Stimulated activated CD8-positive, alpha-beta memory T cell treated with anti-CD3 and anti-CD28 coated beads, Interleukin-4, amount 100 ng/mL, for 48 hours (primary cell): ENCODE measurements around the gene CRB3.
"Not testable (repeated sequence)": the region's sequence is repeated elsewhere in the genome, so short reads cannot be mapped to it uniquely, and the experiment has no call there.

Source experiments
- DNase-seq: peaks from one replicate; pipeline ENCODE4 v3.0.0-alpha.2; 2020

CRB3 gene, protein sequence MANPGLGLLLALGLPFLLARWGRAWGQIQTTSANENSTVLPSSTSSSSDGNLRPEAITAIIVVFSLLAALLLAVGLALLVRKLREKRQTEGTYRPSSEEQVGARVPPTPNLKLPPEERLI

DNA sequence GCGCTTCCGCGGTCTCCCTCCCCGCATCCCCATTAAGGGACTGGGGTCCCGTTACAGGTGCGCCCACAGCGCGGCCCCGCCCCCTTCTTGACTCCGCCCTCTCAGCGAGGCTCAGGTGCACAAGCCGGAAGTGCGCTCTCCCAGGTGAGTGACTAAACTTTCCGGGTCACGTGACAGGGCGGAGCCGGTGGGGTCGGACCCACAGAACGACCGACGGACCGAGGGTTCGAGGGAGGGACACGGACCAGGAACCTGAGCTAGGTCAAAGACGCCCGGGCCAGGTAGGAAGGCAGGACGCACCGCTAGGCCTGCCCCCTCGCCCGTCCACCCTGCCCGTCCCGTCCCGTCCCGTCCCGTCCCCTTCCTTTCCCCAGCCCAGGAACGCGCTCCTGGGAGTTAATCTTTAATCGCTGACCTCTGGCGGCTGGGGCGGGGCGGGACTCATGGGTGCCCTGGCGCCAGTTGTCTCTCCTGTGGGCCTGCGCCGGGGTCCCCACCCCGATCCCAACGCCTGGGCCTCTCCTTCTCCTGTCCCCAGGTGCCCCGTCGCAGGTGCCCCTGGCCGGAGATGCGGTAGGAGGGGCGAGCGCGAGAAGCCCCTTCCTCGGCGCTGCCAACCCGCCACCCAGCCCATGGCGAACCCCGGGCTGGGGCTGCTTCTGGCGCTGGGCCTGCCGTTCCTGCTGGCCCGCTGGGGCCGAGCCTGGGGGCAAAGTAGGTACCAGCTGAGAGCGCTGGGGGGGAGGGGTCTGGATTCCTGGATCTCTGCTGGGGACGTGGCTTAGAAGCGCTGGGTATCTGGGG lies at the start of gene CRB3:
Gene CRB3, plus strand, starts transcription at position 202 of the 804 bp plus-strand sequence. Its CDS starts 431 bp downstream, at position 633.
- DNase-seq = peak; percentile 50

DNA sequence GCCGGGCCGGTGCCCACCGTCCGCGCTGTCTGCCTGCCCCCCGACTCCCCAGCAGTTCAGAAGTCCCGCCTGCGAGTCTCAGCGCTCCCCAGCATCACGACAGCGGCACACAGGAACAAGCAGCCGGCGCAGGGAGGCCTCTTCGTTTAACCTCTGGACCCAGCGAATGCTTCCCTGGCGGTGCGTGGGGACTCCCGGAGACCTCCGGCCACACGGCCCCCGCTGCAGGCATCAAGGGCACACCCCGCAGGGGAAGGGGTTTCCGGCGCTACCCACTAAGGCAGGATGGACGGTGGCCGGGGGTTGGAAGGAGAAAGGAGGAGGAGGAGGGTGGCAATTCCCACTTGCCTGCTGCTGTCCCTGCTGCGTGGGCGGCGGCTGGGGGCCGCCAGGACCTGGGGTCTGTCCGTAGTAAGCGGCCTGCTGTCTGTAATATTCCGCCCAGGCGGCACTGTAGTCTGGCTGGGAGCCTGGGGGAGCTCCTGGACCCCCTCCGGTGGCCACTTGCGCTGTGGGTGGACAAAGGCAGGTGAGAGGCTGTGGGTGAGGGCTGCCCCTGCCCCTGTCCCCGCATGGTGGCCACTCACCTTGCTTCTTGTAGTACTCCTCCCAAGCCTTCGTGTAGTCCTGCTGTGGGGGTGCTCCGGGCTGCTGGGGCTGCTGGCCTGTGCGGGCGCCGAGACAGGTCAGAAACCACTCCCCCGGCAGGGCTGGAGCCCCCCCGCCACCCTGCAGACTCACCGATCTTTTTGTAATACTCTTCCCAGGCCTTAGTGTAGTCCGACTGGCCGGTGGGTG lies 49.1 kb upstream of the CRB3 start:
- no peak for DNase-seq

DNA sequence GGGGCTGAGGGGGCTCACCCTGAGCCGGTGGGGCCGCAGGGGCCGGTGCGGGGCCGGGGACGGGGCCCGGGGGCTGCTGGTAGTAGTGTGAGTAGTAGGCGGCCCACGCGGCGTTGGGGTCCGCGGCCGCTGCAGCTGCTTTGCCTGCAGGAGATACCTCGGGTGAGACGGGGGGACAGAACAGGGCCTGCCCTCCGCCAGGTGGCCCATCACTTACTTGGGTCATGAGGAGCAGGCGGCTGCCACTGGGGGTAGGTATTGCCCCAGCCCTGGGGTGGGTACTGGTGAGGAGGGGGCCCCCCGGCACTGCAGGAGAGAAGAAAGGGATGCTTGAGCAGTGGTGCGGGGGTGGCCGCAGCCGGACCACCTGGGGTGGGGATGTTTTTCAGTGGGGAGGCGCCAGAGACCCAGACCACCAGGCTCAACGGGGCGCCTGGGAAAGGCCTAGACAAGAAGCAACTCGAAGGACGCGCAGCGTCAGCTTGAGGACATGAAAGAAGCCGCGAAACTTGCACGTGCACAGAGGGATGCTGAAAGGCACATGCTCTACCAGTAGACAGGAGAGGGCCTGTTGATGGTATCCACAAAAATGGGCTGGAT lies 48.4 kb upstream of the CRB3 start:
- no peak for DNase-seq

DNA sequence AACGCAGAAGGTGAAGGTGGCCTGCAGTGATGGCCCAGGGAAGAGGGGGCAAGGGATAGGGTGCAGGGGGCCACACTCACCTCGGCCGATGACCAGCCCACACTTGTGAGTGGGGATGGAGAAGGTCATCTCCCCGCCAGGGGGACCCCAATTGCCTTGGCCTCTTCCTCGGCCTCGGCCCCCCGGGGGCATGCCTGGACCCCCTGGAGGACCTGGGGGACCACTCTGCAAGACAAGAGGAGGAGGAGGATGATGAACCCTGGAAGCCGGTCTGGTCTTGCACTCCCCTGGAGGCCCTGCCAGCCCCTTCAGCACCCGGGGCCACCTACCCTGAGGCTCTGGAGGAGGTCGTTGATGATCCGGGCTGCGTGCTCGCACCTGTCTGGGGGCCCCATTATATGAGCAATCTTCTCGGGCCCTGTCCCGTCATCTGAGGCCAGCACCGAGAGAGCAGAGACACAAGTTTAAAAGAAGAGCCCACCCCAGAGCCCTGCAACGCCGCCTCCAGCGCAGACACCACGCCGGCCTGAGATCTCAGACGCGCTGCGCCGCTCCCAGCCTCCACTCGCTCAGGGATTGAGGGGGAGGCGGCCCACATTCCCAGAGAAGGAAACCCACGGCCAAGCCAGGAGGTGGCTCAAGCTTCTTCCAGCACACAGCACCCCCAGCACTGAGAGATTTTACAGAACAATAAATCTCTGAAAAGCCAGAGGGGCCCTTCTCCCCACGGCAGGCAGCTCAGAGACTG lies 47.2 kb upstream of the CRB3 start:
- DNase-seq = no peak

DNA sequence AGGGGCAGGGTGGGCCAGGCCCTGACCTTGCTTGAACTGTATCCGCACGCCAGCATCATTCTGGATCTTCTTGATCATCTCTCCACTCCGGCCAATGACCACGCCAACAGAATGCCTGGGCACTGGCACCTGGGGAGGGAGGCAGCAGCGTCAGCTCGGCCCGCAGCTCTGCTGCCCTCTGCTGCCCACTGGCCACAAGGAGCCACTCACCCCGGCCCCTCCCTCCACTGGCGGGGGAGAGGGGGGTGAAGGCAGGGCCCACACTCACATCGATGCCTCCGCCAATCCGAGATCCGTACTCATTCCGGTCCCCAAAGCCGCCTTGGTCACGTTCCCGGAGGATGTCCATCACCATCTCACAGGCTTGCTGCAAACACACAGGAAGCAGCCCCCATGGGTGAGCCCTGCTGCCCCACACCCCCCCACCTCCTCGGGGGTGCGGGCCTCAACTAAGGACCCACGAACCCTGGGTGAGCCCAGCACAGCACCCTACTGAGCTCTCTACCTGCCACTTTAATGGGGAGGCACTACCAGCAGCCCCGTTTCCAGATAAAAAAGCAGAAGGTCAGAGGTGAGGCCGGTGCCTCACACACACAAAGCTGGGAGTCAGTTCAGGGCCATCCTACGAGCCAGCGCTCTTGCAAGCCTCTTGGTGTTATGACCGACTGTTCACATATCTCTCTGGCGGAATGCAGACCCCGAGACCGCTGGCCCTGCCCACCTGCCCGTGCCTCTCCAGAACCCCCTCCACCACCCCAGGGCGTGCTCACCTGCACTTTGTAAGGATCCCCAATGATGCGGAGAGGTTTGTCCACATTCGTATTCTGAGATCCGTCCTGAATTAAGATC lies 46.1 kb upstream of the CRB3 start:
- no peak for DNase-seq

DNA sequence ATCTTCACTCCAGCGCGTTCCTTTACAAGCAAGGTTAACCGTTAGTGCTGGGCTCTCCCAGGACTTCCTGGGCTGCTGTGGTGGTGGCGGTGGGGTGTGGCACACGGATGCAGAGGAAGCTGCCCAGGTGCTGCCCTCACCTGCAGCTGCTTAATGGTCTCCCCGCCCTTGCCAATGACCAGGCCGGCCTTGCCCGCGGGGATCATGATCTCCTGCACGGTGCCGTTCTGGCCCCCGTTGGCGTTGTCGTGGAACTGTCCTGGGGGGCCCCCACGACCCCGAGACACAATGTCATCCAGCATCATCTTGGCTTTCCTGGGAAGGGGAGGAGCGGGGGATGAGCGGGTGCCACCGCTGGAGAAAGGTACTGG lies 45.5 kb upstream of the CRB3 start:
- no peak for DNase-seq

DNA sequence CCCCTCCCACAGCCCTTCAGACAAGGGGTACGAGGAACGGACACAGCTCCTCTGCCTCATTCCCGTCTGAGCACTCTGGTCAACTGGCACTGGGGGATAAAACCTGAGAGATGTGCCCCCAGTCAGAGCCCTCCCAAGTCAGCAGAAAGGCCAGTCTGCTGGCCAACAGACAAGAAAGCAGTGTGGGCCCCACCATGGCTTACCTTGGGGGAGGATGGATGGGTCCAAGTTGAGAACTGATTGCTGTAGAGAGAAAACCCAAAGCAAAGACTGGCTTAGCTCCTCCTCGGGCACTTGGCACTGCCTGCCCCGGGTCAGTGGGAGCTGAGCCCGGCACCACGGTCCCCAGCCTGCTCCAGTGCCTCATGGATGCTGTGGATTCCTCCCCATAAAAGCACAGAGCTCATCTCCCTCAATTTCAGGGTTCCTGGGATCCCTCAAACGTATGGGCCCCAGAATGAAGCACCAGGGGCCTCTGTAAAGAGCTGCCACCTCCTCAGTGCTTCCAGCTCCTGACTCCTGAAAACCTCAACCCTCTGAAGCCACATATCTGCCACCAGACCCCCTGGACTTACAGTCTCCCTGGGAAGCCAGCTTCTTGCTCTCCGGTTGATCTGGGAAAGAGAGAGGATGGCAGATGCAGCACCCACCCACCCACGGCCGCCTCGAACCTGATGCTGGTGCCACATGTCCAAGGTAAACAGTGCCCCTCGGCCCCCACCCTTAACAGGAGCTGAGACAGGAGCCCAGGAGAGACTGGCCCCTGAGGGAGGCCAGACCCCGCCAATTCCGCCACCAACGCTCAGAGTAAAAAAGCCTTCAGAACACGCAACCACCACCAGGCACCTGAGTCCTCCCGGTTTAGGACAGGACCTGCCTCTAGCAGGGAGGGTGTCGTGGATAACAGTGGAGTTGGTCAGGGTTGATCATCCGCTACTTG lies 42.7 kb upstream of the CRB3 start:
- no peak for DNase-seq

DNA sequence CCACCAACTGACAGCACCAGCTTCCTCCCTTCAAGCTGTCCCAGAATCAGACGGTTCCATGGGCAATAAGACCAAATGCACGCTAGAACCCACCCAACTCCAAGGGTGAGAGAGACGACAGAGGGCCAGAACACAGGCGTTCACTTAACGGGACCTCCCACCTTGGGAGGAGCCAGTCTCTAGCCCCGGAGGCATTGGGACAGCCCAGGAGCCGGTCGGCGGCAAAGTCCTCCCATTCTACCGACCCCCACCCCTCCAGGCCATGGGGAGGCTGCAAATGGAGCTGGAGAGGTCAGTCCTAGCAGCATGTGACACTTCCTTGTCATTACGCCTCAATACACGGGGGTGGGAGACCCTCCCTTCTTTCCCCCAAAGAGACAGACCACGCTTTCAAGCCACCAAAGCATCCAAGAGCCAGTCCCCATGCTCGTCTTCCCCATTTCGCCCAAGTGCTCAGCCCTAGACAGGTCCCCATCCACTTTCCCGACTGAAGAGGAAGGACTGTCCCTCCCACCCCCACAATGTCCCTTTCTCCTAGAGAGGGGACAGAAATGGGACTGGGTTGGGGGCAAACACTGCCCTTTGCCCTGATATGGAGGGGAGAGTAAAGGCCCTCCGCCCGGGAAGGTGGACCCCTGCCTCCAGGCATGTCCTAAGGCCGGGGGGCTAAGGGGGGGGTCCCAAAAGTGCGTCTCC lies 40.4 kb upstream of the CRB3 start:
- peak; percentile 65 for DNase-seq

DNA sequence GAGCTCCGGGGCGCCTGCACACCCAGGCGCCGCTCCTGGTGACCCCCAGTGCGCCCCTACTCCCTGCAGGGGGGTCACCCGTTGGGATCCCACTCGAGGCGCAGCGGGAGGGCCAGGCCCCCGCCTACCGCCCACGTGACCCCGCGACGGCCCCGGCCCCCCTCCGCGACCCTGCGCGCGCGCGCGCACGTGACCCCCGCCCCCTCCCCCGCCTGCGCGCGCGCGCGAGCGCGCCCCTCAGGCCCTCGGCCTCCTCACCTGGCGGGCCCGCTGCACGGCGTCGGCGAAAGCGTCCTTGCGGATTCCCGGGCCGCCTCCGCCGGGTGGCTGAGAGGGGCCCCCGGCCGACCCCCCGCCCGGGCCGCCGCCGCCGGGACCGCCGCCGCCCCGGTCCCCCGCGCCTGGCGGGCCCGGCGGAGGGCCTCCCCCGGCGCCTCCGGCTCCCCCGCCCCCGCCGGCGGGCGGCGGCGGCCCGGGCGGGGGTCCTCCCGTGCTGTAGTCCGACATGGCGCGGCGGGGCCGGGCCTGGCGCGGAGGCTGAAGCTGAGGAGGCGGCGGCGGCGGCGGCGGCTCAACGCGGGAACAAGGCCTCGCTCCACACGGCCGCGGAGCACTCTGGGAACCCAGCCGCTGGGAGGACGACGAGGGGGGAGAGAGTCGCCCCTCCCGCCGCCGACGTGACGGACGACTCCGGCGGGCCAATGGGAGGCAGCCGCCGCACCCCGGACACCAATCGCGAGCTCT lies 39.7 kb upstream of the CRB3 start, which contains the start of gene KHSRP:
Gene KHSRP, minus strand, starts transcription at position 617 of the 744 bp plus-strand sequence. Its CDS starts 110 bp downstream, at position 507.
- DNase-seq = peak; percentile 49

DNA sequence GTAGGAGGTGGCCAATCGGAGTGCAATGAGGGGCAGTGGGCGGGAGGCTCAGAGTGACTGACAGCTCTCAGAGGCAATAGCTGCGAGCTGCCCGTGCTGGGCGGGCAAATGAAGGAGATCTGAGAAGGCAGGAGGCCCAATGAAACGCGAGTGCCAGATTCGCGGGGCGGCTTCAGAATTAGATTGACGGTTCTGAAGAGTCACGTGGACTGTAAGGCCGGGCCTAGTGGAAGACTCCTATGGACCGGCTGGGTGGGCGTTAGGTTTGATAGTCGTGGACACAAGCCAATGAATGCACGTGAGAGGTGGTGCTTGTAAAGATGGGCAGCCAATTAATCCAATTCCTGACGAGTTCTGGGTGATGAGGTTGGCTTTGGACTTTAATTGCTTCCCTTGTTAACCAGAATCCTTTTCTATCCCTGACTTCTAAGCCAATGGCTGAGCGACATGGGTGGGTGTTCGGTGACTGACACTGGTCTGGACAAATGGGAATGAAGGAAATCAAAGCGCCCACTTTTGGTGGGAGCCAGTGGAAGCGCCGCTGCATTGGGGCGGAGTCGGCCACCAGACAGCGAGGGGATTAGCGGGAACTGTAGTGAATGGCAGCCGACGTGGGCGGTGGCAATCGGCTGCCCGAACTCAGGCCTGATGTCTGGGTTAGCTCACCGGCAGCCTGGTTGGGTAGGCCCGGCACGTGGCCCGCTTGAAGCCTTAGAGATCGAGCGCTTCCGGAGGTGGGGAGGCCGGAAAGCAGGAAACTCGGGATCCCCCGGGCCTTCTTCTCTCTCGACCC lies 38.9 kb upstream of the CRB3 start:
- peak; percentile 99 for DNase-seq

DNA sequence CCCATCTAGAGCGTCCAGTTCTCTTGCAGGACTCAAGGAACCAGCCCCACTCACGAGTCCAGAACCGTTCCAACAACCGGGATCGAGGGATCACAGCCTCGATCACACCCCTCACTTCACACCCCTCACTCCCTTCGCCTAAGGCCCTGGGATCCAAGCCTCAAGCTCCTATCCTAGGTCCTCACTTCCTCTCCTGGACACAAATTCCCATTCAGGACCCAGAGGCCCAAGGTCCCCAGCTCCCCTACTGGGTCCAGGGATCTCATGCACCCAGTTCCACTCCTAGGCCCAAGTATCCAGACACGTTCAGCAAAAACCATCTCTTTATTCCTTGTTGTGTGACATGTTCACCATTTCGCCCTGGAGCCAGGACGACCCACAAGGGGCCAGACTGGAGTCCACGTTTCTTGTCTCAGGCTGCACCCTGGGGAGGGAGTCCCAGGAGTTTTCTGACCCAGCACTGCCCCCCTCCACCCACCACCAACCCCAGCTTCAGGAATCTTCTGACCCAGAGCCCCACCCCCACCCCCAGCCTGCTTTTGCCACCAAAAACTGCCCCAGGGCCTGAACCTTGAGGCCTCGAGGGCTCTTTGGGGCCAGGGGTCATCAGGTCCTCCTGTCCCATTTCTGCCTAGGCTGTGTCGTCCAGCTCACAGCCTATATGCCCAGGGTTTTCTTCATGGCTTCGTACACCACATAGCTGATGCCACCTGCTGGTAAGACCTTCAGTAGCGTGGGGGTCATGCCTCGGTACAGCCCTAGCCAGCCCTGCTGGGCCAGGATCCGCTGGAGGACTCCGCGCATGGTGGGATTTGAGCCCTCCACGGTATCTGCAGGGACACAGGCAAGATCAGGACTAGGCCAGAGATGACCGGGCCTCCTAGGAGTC lies 38.1 kb upstream of the CRB3 start:
- peak; percentile 33 for DNase-seq

DNA sequence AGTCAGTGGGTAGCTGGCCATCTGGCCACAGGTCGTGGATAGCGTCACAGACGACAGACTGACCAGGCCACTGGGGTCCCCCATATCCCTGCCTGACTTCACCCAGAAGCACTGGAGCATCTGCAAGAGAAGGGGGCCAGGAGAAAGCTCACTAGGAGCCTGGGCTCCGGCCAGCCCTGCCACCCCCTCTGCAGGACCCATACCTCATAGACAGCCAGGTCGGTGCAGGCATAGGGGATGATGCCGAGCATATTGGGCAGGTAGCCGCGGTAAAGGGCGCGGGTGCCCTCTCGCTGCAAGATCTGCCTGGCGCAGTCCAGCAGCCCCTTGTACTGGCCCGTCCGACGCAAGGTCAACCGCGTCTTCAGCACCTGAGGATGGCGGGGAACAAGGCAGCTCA lies 36.9 kb upstream of the CRB3 start:
- no peak for DNase-seq

DNA sequence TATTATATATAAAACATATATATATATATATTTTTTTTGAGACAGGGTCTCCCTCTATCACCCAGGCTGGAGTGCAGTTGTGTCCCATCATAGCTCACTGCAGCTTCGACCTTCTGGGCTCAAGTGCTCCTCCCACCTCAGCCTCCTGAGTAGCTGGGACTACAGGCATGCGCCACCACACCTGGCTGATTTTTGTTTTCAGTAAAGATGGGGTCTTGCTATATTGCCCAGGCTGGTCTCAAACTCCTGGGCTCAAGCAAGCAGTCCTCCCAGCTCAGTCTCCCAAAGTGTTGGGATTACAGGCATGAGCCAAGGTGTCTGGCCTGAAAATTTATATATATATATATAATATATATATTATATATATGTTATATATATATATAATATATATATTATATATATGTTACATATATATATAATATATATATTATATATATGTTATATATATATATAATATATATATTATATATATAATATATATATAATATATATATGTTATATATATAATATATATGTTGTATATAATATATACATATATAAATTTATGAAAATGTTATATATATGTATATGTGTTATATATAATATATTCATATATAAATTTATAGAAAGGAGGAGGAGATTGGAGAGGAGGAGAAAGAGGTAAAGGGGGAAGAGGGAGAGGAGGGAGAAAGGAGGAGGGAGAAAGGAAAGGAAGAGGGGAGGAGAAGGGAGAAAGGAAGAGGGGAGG lies 35.2 kb upstream of the CRB3 start:
- DNase-seq = not testable (repeated sequence)

DNA sequence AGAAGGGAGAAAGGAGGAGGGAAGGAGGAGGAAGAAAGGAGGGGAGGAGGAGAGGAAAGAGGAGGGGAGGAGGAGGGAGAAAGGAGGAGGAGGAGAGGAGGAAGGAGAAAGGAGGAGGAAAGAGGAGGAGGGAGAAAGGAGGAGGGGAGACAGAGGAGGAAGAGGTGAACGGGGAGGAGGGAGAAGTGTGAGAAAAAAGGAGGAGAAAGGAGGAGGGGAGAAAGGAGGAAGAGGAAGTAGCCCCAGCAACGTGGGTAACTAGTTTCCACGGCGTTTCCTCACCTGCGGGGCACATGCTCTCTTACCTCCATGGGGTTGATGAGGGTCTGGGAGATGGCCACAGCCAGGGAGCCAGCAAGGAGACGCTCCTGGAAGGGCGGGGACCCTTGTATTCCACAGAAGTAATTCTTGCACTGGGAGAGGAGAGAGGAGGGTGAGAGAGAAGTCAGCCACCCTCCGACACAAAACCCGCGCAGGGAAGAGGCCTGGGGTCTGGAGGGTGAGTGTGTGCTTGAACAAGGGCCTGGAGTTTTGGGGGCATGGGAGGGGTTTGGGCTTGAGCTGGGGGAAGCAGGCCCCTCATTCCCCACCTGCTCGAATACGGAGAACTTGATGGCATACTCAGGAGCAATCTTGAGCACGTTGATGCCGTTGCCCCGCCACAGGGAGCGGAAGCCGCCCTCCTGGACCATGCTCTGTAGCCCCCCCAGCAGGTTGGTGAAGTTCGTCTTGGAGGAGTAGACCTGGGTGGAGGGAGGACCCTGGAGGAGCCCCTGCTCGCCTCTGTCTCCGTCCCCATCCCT lies 34.5 kb upstream of the CRB3 start:
- no peak for DNase-seq

DNA sequence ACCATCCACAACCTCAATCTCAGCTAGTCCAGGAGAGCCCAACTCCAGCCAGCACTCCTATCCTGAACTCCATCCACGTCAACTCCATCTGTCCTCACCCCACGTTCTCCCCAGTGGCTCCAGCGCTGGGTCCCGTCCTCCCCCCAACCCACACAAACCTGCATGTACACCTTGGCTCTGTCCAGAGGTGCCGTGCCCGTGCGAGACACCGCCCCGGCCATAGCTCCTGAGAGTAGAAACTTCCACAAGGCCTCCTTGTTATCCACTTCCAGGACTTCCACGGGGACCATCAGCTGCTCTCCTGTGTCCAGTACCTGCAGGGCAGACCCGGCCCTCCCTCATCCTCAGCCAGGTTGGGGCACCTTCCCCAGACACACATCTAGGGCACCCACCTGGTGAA lies 32.2 kb upstream of the CRB3 start:
- no peak for DNase-seq

DNA sequence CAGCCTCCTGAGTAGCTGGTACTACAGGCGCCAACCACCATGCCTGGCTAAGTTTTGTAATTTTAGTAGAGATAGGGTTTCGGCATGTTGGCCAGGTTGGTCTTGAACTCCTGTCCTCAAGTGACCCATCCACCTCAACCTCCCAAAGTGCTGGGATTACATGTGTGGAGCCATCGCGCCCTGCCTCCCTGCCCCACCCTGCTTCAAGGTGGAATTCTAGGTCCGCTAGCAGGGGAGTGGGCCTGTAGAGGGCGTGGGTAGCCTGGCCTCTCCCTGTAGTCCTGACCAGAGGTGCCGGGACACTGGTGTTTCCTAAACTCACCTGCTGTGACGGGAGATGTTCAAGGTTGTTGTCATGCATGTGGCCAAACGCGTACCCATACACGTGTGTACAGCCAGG lies 30.9 kb upstream of the CRB3 start:
- DNase-seq = no peak
